ENCODE measurements around the gene GPC6. TPM values are rescaled to one million over a fixed set of nuclear protein-coding genes. Genes with fewer than 3 reads are reported as not detected.

The GPC6 gene
- total RNA-seq, 2 experiments from 2014 or later, result not detected

GRCh38 chr13:93982179-93982918 is 755.7 kb downstream of the GPC6 start:
- Histone ChIP-seq H3K9me2 (ENCODE audit: insufficient read depth, low read length) (no peaks in the 10 kb centered on the region), H3K4me3 (ENCODE audit: low read depth, low read length, poor library complexity, severe bottlenecking) (no peak overlapping the region), H3K4me1 (ENCODE audit: insufficient read depth, low read length, poor library complexity, severe bottlenecking) (no peaks in the 10 kb centered on the region), H3K36me3 (ENCODE audit: insufficient read depth, low read length) (no peaks in the 10 kb centered on the region), H3K9me3 (ENCODE audit: low read length) (no peaks in the 10 kb centered on the region), H2AFZ (ENCODE audit: low read length) (no peak overlapping the region), H3K79me2 (ENCODE audit: insufficient read depth, low read depth, low read length) (no peaks in the 10 kb centered on the region), H3K27ac (ENCODE audit: low read depth, low read length, poor library complexity, severe bottlenecking) (no peak overlapping the region), H4K20me1 (ENCODE audit: insufficient read depth, low read length) (no peaks in the 10 kb centered on the region), H3K4me2 (ENCODE audit: low read length) (no peak overlapping the region)
- BruUV-seq (replicated peaks), result no TSS peak
- CTCF ChIA-PET (ENCODE audit: unreplicated experiment), result no interaction called here
- TF ChIP-seq EZH2phosphoT487 (IDR thresholded peaks at IDR 0.05; ENCODE audit: borderline replicate concordance, low read depth, low read length) (no peak), CTCF (conservative IDR thresholded peaks at IDR 0.05; ENCODE audit: low read length) (no peak)
- POLR2A ChIA-PET, result no interaction called here
- intact Hi-C loops (cut with micrococcal nuclease; ENCODE audit: unreplicated experiment), result no loop called here
- DNase-seq (ENCODE audit: low spot score), result no peak

DNA sequence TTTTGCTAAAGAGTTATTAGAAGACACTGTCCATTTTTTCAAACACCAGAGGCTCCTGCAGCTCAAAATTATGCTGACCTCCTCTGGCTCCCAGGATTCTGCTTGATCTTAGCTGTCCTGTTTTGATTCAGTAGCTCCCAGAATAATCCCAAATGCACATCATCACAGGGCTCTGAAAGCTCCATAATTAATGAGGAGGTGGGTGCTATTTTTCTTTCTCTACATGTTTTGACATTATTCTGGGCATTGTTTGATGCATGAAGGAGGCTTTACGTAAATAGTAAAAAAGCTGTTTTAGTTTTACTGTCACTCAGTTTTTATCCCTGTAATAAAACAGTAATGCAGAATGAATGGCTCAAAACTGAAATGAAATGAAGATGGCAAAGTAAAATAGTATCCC is 757.4 kb downstream of the GPC6 start:
- H3K27ac ChIP-seq (ENCODE audit: low read depth, low read length, poor library complexity, severe bottlenecking), result no peak overlapping the region
- DNase-seq (ENCODE audit: low spot score), result no peak

More for the DNA sequence above, 757.4 kb downstream of the GPC6 start:
- ChIA-PET CTCF (ENCODE audit: unreplicated experiment) (no interaction called here), POLR2A (no interaction called here)
- no peaks in the 10 kb centered on the region for H3K4me1 ChIP-seq (ENCODE audit: insufficient read depth, low read length, poor library complexity, severe bottlenecking)
- intact Hi-C loops (cut with micrococcal nuclease; ENCODE audit: unreplicated experiment), result no loop called here
- TF ChIP-seq EZH2phosphoT487 (IDR thresholded peaks at IDR 0.05; ENCODE audit: borderline replicate concordance, low read depth, low read length) (no peak), CTCF (conservative IDR thresholded peaks at IDR 0.05; ENCODE audit: low read length) (no peak)
- no peaks in the 10 kb centered on the region for H3K9me2 ChIP-seq (ENCODE audit: insufficient read depth, low read length)
- no peaks in the 10 kb centered on the region for H3K79me2 ChIP-seq (ENCODE audit: insufficient read depth, low read depth, low read length)
- H3K36me3 ChIP-seq (ENCODE audit: insufficient read depth, low read length), result no peaks in the 10 kb centered on the region
- no TSS peak for BruUV-seq (replicated peaks)
- H3K4me3 ChIP-seq (ENCODE audit: low read depth, low read length, poor library complexity, severe bottlenecking), result no peak overlapping the region
- H2AFZ ChIP-seq (ENCODE audit: low read length), result no peak overlapping the region
- H3K4me2 ChIP-seq (ENCODE audit: low read length), result no peak overlapping the region
- no peaks in the 10 kb centered on the region for H4K20me1 ChIP-seq (ENCODE audit: insufficient read depth, low read length)
- H3K9me3 ChIP-seq (ENCODE audit: low read length), result no peaks in the 10 kb centered on the region

Data from OCI-LY7 (cell line).